Upper lobe of right lung (tissue), 1 donor: ENCODE results near the gene SLC4A8. TPM values are rescaled to one million over a fixed set of nuclear protein-coding genes. Genes with fewer than 3 reads are reported as not detected.
A peak's percentile ranks its signal among the peaks of the same experiment; 100 is the strongest.

Experiments used
- ATAC-seq: fragments of 200-7000 bp; cut with Tn5 transposase; one replicate; pipeline ENCODE4 v1.9.1; 2020; ENCODE audit warnings: mild to moderate bottlenecking, moderate library complexity
- DNase-seq: peaks from one replicate; pipeline ENCODE4 v3.0.0-alpha.2; 2020
- H3K27ac ChIP-seq: fragments of 200-600 bp; one replicate; pipeline ENCODE4 v1.8.0; 2022
- H3K27me3 ChIP-seq: fragments of 200-600 bp; one replicate; pipeline ENCODE4 v1.8.0; 2022; ENCODE audit warnings: mild to moderate bottlenecking
- H3K36me3 ChIP-seq: fragments of 200-600 bp; one replicate; pipeline ENCODE4 v1.8.0; 2022
- H3K4me1 ChIP-seq: fragments of 200-600 bp; one replicate; pipeline ENCODE4 v1.8.0; 2022
- H3K4me3 ChIP-seq: fragments of 200-600 bp; one replicate; pipeline ENCODE4 v1.8.0; 2022; ENCODE audit warnings: mild to moderate bottlenecking
- H3K9me3 ChIP-seq: fragments of 200-600 bp; one replicate; pipeline ENCODE4 v1.8.0; 2022
- intact Hi-C: fragments of 100-400 bp; cut with DNase I; formaldehyde crosslinking; loops from one replicate; pipeline ENCODE4 v1.11.0; 2022
- total RNA-seq: library from RNA; stranded (reverse); fragmentation: NEBNext Ultra II Directional; extraction: Animal tissue kit (Norgen Biotek cat#: 25700); gene quantifications from one replicate; pipeline ENCODE4 v1.2.1, GENCODE V29; 2021
- TF ChIP-seq, protein P1 (sequence below): fragments of 200-600 bp; IDR thresholded peaks from one replicate; pipeline ENCODE4 v1.8.0; 2022; ENCODE audit warnings: antibody characterized with exemption
- donor health status: DM: no; HTN: yes; CAD: no; lungs with severe emphysema.

Gene SLC4A8
- total RNA-seq, 1 donor from 2014 or later: 2.5 TPM

DNA sequence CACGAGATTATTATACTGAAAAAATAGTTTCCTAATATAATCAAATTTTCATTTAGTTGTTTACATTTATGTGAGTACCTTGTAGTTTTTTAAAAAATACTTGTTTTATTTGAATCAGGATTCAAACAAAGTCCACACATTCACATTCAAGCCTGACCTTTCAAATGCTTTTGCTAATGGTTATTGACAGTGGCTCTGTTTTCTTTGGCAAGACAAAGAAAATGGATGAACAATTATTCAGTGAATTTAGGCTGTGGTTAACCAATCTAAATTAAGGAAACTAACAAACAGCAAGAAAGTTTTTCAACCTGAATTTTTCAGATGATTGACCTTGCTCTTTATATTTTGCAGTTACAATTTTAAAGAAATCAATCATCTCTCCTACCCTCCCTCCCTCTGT lies 9.7 kb downstream of the SLC4A8 start:
- TF ChIP-seq, protein P1, sequence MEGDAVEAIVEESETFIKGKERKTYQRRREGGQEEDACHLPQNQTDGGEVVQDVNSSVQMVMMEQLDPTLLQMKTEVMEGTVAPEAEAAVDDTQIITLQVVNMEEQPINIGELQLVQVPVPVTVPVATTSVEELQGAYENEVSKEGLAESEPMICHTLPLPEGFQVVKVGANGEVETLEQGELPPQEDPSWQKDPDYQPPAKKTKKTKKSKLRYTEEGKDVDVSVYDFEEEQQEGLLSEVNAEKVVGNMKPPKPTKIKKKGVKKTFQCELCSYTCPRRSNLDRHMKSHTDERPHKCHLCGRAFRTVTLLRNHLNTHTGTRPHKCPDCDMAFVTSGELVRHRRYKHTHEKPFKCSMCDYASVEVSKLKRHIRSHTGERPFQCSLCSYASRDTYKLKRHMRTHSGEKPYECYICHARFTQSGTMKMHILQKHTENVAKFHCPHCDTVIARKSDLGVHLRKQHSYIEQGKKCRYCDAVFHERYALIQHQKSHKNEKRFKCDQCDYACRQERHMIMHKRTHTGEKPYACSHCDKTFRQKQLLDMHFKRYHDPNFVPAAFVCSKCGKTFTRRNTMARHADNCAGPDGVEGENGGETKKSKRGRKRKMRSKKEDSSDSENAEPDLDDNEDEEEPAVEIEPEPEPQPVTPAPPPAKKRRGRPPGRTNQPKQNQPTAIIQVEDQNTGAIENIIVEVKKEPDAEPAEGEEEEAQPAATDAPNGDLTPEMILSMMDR: no peak

DNA sequence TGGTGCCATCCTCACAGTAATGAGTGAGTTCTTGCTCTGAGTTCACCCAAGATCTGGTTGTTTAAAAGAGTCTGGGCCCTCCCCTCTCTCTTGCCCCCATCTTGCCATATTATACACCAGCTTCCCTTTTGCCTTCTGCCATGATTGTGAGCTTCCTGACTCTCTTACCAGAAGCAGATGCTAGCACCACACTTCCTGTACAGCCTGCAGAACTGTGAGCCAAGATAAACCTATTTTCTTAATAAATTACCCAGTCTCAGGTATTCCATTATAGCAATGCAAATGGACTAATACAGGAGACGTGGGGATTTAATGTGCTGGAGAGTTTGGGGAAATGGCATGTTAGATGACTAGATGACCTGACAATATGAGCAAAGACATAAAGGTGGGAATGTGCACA lies 12.8 kb downstream of the SLC4A8 start:
- Histone ChIP-seq H3K4me1 (no peaks in the 10 kb centered on the region), H3K4me3 (no peak overlapping the region), H3K36me3 (no peaks in the 10 kb centered on the region), H3K27ac (no peak overlapping the region), H3K27me3 (no peaks in the 10 kb centered on the region), H3K9me3 (no peaks in the 10 kb centered on the region)
- no peak for DNase-seq
- no peak for ATAC-seq
- intact Hi-C loops: no loop called here
- TF ChIP-seq, protein P1: no peak

More for the DNA sequence above, 9.7 kb downstream of the SLC4A8 start:
- Histone ChIP-seq H3K27ac (no peak overlapping the region), H3K27me3 (no peaks in the 10 kb centered on the region), H3K4me1 (no peaks in the 10 kb centered on the region), H3K36me3 (no peaks in the 10 kb centered on the region), H3K9me3 (no peaks in the 10 kb centered on the region), H3K4me3 (no peak overlapping the region)
- ATAC-seq (no peak), DNase-seq (no peak)
- intact Hi-C loops: no loop called here

DNA sequence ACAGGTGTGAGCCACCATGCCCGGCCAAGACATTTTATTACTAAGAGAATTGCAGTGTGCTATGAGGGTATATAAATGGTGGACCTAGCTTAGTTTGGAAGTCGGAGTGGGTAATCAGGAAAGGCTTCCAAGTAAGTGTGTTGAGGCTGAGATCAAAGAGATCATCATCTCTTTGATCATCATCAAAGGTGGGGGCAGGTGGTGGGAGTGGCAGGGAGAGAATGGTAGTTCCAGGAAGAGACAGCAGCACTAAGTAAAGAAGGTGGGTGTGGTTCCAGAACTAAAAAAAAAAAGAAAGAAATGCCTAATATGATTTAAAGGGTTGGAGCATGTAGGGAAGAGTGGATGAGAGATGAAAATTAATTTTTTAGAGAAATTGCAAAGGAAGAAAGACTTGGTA lies 14.7 kb downstream of the SLC4A8 start:
- H3K4me3 ChIP-seq: no peak overlapping the region
- no peak overlapping the region for H3K27ac ChIP-seq
- no peak for ATAC-seq
- intact Hi-C loops: no loop called here
- no peaks in the 10 kb centered on the region for H3K27me3 ChIP-seq
- H3K36me3 ChIP-seq: no peaks in the 10 kb centered on the region
- no peak for DNase-seq
- TF ChIP-seq, protein P1: no peak
- H3K4me1 ChIP-seq: no peaks in the 10 kb centered on the region
- H3K9me3 ChIP-seq: no peaks in the 10 kb centered on the region

DNA sequence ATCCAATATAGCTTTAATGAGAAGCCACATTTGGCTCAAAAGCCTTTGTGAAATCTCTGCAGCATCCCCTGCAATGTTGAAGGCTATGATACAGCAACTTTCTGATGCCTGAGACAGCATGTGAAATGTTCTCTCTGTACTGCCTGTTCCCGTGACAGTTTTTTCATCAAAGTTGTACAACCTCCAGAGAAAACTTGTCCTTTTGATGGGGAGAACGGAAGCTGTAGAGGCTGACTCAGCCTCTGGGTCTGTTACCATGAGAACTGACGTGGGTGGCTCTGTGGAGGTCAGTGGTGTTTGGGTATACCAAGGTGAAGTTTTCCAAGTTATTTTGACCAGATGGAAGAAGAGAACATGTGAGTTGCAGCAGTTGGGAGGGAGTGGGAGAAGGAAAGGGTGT lies 17.0 kb downstream of the SLC4A8 start:
- intact Hi-C loops: no loop called here
- Histone ChIP-seq H3K4me1 (no peaks in the 10 kb centered on the region), H3K27ac (no peak overlapping the region), H3K9me3 (no peaks in the 10 kb centered on the region), H3K36me3 (no peaks in the 10 kb centered on the region), H3K4me3 (no peak overlapping the region), H3K27me3 (no peaks in the 10 kb centered on the region)
- TF ChIP-seq, protein P1: no peak
- DNase-seq (no peak), ATAC-seq (peak; percentile 61)

DNA sequence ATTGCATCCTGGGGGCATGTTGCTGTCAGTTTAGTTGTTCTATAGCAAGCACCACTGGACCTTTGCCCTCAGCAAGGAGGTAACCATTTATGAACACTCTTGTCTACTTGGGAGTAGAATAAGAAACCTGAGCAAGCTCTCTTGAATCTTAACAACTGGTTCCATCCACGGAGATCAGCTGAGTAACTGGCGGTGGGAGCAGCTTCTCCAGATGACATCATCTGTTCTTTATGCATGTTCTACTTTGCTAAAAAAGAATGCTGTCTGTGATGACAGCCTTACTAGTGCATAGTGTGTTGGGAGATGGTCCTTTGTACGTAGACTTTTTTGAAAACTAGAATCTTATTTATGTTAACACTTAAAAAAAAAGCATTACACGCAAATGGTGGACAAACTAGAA lies 17.7 kb downstream of the SLC4A8 start:
- intact Hi-C loops: no loop called here

More for the DNA sequence above, 17.7 kb downstream of the SLC4A8 start:
- no peak for DNase-seq
- TF ChIP-seq, protein P1: no peak
- Histone ChIP-seq H3K4me1 (no peaks in the 10 kb centered on the region), H3K27me3 (no peaks in the 10 kb centered on the region), H3K9me3 (no peaks in the 10 kb centered on the region), H3K27ac (no peak overlapping the region), H3K4me3 (no peak overlapping the region), H3K36me3 (no peaks in the 10 kb centered on the region)
- ATAC-seq: no peak
